Fibroblast of skin of right biceps (primary cell): Measurements from ENCODE around the gene CNIH2.
A peak's percentile ranks its signal among the peaks of the same experiment; 100 is the strongest.
"Not testable (repeated sequence)": the region's sequence is repeated elsewhere in the genome, so short reads cannot be mapped to it uniquely, and the experiment has no call there.

Experiments
- DNase-seq: peaks from one replicate; pipeline ENCODE4 v3.0.0-alpha.2; 2013

The CNIH2 gene

DNA sequence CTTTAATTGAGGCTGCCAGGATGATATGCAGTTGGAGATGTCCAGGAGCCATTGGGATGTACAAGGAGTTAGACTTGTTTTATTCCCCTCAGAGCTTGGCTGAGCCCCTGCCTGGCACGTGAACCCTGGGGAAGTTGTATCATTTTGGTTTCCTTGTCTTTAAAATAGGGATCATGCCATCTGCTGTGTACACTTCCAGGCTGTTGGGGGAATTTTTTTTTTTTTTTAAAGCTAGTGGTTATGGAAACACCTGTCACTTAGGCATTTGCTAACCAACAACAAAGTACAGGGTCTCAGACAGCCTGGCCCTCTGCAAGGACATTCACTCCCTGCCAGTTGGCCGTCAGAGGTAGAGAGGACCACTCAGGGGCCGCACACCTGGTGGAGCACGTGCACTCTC, 18.0 kb upstream of the CNIH2 start:
- DNase-seq: no peak

- no peak for DNase-seq
These were observed 16.4 kb upstream of the CNIH2 start for GRCh38 chr11:66261578-66261977.

DNA sequence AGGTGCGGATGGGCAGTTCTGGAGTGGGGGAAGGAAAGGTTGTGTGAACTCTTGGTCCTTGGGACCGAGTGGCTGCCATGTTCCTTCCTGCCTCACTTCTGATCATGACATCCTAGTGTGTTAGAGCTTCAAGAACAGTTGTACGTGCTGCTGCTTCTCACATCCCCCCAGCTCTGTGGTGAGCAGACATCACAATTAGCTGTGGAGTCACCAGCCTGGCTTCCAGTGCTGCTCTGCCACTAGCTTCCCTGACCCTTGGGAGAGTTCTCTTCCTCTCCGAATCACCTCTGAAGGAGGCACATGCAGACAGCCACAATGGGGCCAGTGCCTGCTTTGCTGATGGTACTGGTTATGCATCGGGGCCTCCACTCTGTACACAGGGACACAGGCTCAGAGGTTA, 15.8 kb upstream of the CNIH2 start:
- DNase-seq: no peak

- DNase-seq: no peak
These were observed 15.3 kb upstream of the CNIH2 start for GRCh38 chr11:66262696-66263095.

DNA sequence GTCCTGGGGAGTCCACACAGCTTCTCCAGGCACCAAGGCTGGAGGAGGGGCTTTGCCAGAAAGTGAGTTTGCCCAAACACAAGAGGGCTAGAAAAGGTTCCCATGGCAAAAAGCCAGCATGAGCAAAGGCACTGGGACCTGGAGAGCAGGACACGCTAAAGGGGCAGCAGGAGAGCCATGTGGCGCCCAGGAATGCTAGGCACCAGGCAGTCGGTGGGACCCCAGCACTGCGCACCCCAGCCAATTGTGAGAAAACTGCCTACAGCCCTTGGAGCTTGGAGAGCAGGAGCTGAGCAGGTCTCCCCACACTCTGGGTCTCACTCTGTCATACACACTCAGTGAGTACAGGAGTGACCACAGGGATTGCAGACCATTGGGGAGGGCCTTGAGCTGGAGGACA, 14.7 kb upstream of the CNIH2 start:
- no peak for DNase-seq

- no peak for DNase-seq
These were observed 14.2 kb upstream of the CNIH2 start for GRCh38 chr11:66263785-66264184.

DNA sequence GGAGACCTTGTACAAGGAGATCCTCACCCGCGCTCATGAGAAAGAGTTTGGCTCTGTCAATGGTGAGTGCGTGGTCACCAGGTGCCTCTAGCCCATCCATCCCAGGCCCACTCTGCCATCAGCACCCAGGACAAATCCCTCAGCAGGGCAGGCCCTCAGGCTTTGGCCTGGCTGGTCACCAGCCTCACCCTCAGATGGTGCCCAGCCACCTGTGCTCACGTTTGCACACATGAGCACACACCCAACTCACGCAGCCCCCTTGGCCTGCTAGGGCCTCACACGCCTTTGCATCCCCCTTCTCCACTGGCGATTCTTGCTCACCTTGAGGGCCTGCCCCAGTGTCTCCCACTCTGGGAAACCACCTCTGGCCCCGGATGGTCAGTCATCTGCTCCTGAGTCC, 13.6 kb upstream of the CNIH2 start:
- no peak for DNase-seq

DNA sequence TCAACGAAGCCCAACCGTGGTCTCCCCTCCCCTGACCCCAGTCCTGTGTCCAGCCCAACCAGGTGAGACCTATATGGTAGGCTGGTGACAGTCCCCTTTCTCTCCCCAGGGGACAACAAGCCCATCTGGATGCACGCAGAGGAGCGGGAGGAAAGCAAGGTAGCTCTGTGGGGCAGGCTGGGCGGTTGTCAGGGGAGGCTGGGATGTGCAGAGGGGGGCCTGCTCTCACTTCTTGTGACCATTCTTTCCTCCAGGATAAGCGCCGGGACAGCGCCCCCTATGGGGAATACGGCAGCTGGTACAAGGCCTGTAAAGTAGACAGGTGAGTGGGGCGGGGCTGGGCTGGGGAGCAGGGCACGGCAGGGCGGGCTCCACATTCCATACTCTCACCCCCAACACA, 13.1 kb upstream of the CNIH2 start:
- no peak for DNase-seq

DNA sequence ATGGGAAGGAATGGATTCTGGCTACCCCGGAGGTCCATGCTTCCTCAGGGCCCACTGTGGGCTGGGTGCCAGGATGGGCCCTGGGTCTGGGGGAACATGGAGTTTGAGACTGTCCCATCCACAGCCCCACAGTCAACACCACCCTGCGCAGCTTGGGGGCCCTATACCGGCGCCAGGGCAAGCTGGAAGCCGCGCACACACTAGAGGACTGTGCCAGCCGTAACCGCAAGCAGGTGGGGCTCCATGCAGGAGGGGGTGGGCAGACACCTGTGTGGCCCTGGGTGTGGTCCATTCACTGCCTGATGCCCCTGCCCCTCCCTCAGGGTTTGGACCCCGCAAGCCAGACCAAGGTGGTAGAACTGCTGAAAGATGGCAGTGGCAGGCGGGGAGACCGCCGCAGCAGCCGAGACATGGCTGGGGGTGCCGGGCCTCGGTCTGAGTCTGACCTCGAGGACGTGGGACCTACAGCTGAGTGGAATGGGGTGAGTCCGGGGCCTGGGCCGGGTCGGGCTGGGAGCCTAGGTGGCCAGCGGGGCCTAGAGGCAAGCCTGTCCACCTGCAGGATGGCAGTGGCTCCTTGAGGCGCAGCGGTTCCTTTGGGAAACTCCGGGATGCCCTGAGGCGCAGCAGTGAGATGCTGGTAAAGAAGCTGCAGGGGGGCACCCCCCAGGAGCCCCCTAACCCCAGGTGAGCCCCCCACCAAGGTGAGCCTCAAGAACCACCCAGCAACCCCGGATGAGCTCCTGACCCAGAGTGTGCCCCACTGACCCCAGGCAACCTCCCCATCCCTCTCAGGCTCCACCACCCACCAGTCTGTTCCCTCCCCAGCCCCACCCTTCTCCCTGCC, 12.2 kb upstream of the CNIH2 start:
- no peak for DNase-seq

GRCh38 chr11:66266378-66267038, 11.5 kb upstream of the CNIH2 start:
- no peak for DNase-seq

GRCh38 chr11:66267039-66267378, 11.0 kb upstream of the CNIH2 start:
- no peak for DNase-seq

DNA sequence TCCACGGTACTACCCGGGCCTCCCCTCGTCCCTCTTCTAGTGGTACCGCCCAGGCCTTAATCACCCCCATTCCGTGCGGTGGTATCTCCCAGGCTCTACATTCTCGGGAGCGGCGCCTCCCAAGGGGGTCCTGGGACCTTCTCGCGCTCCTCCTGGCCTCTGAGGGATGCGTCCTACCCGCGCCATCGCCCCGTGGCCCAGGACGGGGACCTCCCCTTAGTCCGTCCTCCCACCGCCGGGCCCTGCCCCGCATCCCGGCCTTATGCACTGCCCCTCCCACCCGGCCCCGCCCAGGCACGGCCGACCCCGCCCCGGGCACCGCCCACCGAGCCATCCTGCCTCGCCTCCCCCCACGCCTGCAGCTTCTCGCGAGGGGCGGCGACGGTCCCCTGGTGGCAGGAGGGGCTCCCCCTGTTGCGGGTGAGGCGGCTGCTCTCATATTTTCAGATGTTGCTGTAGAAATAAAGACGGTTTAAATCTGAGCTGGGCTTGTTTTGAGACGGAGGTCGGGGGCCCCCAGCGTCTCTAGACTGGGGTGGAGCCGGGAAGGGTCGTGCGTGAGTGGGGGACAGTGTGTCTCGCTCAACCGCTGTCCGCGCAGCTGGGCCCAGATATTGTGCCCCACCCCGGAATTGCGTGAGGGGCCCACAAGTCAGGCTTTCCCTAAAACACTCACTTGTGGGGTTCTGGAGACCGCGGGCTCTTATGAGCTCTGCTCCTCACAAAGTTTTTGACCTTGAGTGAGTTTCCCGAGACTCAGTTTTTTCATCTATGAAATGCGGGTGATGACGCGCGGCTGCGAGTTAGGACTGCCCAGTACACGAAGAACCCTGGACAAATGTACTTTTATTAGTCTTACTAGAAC, 10.4 kb upstream of the CNIH2 start:
- DNase-seq: peak; percentile 89

- peak; percentile 99 for DNase-seq
These were observed 9.6 kb upstream of the CNIH2 start, which contains the start of gene RAB1B for GRCh38 chr11:66268244-66268951. RAB1B (plus strand) TSS chr11:66268639; CDS start chr11:66268680, 41 bp downstream.

GRCh38 chr11:66268952-66269905, 8.7 kb upstream of the CNIH2 start:
- peak; percentile 64 for DNase-seq

DNA sequence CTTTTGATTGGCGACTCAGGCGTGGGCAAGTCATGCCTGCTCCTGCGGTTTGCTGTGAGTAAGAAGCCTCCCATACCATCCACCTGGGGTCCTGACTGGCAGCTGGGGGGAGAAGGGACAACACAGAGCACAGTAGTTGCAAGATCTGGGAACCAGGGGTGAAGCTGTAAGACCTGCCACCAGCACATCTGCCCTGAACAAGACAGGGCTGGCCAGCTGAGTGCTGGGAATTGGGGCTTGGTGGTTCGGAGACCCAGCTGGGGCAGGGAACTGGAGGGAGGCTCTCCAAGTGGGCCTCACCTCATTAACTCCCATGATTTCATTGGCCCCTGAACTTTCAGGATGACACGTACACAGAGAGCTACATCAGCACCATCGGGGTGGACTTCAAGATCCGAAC, 6.2 kb upstream of the CNIH2 start:
- DNase-seq: no peak

- no peak for DNase-seq
These were observed 5.4 kb upstream of the CNIH2 start for GRCh38 chr11:66272596-66272995.

GRCh38 chr11:66274219-66274618, 3.8 kb upstream of the CNIH2 start:
- DNase-seq: no peak

DNA sequence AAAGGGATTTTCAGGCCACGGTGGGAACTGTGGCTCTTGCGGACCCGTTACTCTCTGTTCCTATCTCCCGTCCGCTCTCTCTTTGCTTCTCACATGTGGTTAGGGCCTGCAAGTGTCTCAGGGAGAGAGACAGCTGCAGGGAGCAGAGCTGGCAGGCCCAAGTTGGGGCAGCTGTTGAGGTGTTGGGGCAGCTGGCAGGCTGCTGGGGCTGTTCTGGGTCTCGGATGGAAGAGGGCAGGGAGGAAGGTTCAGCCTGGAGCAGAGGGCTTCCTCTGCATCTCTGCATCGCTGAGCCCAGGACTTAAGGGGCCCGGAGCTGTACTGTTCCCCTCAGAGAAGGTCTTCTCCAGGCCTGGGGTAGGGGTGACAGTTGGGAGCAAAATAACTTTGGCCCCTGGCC, 2.6 kb upstream of the CNIH2 start:
- no peak for DNase-seq

DNA sequence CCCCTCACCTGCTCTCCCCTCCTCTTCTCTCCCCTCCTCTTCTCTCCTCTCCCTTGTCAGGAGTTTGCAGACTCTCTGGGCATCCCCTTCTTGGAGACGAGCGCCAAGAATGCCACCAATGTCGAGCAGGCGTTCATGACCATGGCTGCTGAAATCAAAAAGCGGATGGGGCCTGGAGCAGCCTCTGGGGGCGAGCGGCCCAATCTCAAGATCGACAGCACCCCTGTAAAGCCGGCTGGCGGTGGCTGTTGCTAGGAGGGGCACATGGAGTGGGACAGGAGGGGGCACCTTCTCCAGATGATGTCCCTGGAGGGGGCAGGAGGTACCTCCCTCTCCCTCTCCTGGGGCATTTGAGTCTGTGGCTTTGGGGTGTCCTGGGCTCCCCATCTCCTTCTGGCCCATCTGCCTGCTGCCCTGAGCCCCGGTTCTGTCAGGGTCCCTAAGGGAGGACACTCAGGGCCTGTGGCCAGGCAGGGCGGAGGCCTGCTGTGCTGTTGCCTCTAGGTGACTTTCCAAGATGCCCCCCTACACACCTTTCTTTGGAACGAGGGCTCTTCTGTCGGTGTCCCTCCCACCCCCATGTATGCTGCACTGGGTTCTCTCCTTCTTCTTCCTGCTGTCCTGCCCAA, 1.9 kb upstream of the CNIH2 start:
- no peak for DNase-seq

GRCh38 chr11:66276619-66277018, 1.4 kb upstream of the CNIH2 start:
- not testable (repeated sequence) for DNase-seq

GRCh38 chr11:66277064-66277463, 911 bp upstream of the CNIH2 start:
- not testable (repeated sequence) for DNase-seq
